ENCODE data around the gene TNFSF10. TPM values are rescaled to one million over a fixed set of nuclear protein-coding genes. Genes with fewer than 3 reads are reported as not detected.

Gene TNFSF10
- total and polyA plus RNA-seq, 2 experiments from 2014 or later = not detected

DNA sequence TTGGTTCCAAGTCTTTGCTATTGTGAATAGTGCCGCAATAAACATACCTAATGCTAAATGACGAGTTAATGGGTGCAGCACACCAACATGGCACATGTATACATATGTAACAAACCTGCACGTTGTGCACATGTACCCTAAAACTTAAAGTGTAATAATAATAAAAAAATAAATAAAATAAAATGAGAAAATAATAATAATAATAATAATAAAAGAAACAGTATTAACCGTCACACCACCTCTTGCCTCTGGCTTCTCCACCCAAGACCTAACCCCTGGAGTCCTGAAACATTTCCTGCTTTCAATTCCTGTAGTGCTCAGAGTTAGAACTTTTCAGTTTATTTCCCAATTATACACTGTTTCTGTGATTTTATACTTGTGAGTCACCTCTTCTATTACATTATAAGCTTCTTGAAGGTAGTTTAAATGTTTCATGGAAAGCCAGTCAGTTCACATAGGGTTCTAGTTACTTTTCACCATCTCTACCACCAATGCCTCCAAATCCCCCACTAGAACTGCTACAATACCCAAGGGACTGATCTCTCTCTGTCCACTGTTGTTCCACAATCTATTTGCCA lies 56.6 kb downstream of the TNFSF10 start:
- peak; percentile 18 for DNase-seq
- in situ Hi-C loops (cut with MboI) = no loop called here
- H3F3A ChIP-seq (ENCODE audit: insufficient read depth) = 0 out of 2 replicates have a peak, but pooled peaks cover 10% of the 10 kb centered on the region
- H3K4me2 ChIP-seq (ENCODE audit: unreplicated experiment) = no peak overlapping the region
- H3K79me2 ChIP-seq (ENCODE audit: insufficient read depth) = no peaks in the 10 kb centered on the region
- TF ChIP-seq EZH2phosphoT487 (IDR thresholded peaks at IDR 0.05; ENCODE audit: insufficient read depth, low read depth) (no peak), EZH2 (IDR thresholded peaks at IDR 0.05; ENCODE audit: insufficient read depth, poor library complexity, severe bottlenecking) (no peak)
- WGBS, 2 experiments (ENCODE audit: low coverage in 1 of 2, low lambda C conversion rate in 2 of 2, missing lambda C conversion rate in 2 of 2) = 58 to 67% methylated on average over 4 of the region's 4 CpGs
- H3K27me3 ChIP-seq (replicated peaks; ENCODE audit: insufficient read depth) = no peaks in the 10 kb centered on the region
- no peak overlapping the region for H3K9ac ChIP-seq
- H3K27ac ChIP-seq = no peak overlapping the region
- H3K4me3 ChIP-seq = no peak overlapping the region
- no peaks in the 10 kb centered on the region for H3K36me3 ChIP-seq (ENCODE audit: low read depth)
- H2AFZ ChIP-seq = no peak overlapping the region
- H4K20me1 ChIP-seq (ENCODE audit: insufficient read depth) = no peaks in the 10 kb centered on the region
- peaks cover 7% of the 10 kb centered on the region; the same call in 1 of the 2 replicates for H3K4me1 ChIP-seq (ENCODE audit: insufficient read depth)
- no peaks in the 10 kb centered on the region for H3K9me3 ChIP-seq (ENCODE audit: low read depth)
- no peaks in the 10 kb centered on the region for H3K9me2 ChIP-seq (ENCODE audit: insufficient read depth)

GRCh38 chr3:172465281-172465680 lies 57.9 kb downstream of the TNFSF10 start:
- Histone ChIP-seq H4K20me1 (ENCODE audit: insufficient read depth) (no peaks in the 10 kb centered on the region), H3K27ac (no peak overlapping the region), H3K9me3 (ENCODE audit: low read depth) (no peaks in the 10 kb centered on the region), H3K36me3 (ENCODE audit: low read depth) (no peaks in the 10 kb centered on the region), H3K4me1 (ENCODE audit: insufficient read depth) (peaks cover 7% of the 10 kb centered on the region; the same call in 1 of the 2 replicates), H3K27me3 (replicated peaks; ENCODE audit: insufficient read depth) (no peaks in the 10 kb centered on the region), H3K4me2 (ENCODE audit: unreplicated experiment) (no peak overlapping the region), H3F3A (ENCODE audit: insufficient read depth) (0 out of 2 replicates have a peak, but pooled peaks cover 10% of the 10 kb centered on the region), H3K9me2 (ENCODE audit: insufficient read depth) (no peaks in the 10 kb centered on the region), H3K79me2 (ENCODE audit: insufficient read depth) (no peaks in the 10 kb centered on the region), H2AFZ (no peak overlapping the region), H3K4me3 (no peak overlapping the region), H3K9ac (no peak overlapping the region)
- DNase-seq = no peak
- in situ Hi-C loops (cut with MboI) = no loop called here
- TF ChIP-seq EZH2 (IDR thresholded peaks at IDR 0.05; ENCODE audit: insufficient read depth, poor library complexity, severe bottlenecking) = no peak
- no peak for TF ChIP-seq EZH2phosphoT487 (IDR thresholded peaks at IDR 0.05; ENCODE audit: insufficient read depth, low read depth)

DNA sequence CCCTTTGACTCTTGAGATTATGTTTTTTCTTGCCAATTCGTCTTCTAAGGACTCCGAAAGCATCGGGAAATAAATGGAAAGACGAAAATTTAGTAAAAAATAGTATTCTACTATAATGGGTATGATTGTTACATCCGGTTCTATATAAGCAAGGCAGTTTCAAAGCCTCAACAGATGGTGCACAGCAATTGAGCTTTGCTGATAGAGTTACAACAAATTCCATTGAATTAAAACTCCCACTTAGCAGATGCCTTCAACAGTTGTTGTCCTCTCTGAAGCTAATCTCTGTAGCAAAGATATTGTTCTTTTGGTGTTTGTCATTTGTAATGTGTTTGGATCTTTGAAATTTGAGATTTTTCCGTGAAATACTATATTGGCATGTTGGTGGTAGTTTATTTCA lies 58.9 kb downstream of the TNFSF10 start:
- Histone ChIP-seq H3K9ac (no peak overlapping the region), H3K36me3 (ENCODE audit: low read depth) (no peaks in the 10 kb centered on the region), H3K9me2 (ENCODE audit: insufficient read depth) (no peaks in the 10 kb centered on the region), H4K20me1 (ENCODE audit: insufficient read depth) (no peaks in the 10 kb centered on the region), H3K4me2 (ENCODE audit: unreplicated experiment) (no peak overlapping the region), H3F3A (ENCODE audit: insufficient read depth) (0 out of 2 replicates have a peak, but pooled peaks cover 10% of the 10 kb centered on the region), H2AFZ (no peak overlapping the region), H3K4me3 (no peak overlapping the region), H3K4me1 (ENCODE audit: insufficient read depth) (peaks cover 7% of the 10 kb centered on the region; the same call in 1 of the 2 replicates), H3K79me2 (ENCODE audit: insufficient read depth) (no peaks in the 10 kb centered on the region), H3K9me3 (ENCODE audit: low read depth) (no peaks in the 10 kb centered on the region), H3K27ac (no peak overlapping the region), H3K27me3 (replicated peaks; ENCODE audit: insufficient read depth) (no peaks in the 10 kb centered on the region; the same call in 1 of the 2 replicates)
- in situ Hi-C loops (cut with MboI) = no loop called here
- DNase-seq = no peak
- no peak for TF ChIP-seq EZH2 (IDR thresholded peaks at IDR 0.05; ENCODE audit: insufficient read depth, poor library complexity, severe bottlenecking)
- no peak for TF ChIP-seq EZH2phosphoT487 (IDR thresholded peaks at IDR 0.05; ENCODE audit: insufficient read depth, low read depth)
- WGBS, 2 experiments (ENCODE audit: low coverage in 1 of 2, low lambda C conversion rate in 2 of 2, missing lambda C conversion rate in 2 of 2) = 66 to 72% methylated on average over 6 of the region's 6 CpGs

DNA sequence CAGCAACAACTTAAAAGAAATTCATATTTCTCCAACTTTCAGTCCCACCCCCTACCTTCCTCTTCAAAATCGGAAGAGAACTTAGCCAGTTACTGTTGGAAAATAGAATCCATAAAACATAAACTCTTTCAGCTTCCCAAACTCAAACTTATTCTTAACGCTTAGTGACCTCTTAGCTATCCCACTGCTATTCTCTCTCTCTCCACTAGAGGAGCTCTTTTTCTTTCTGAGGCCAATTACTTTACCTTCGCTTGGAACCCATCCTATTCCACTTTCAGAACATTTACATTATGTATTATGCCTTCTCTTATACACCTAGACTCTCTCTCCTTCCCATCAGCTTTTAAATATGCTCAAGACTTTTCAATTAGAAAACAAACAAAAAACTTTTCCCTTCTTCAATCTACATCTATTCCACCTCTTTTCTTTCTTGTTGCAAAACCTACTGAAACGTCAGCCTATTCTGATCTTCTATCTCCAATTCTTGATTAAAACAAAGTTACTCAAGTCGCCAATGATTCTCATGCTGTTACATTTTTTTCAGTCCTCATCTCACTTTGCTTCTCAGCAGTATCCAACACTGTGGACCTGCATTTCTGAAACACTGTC lies 61.6 kb downstream of the TNFSF10 start:
- Histone ChIP-seq H4K20me1 (ENCODE audit: insufficient read depth) (no peaks in the 10 kb centered on the region), H3K79me2 (ENCODE audit: insufficient read depth) (no peaks in the 10 kb centered on the region), H2AFZ (no peak overlapping the region), H3K27ac (no peak overlapping the region), H3K9me3 (ENCODE audit: low read depth) (no peaks in the 10 kb centered on the region), H3K4me3 (no peak overlapping the region), H3F3A (ENCODE audit: insufficient read depth) (no peaks in the 10 kb centered on the region), H3K27me3 (replicated peaks; ENCODE audit: insufficient read depth) (peaks cover 2% of the 10 kb centered on the region), H3K36me3 (ENCODE audit: low read depth) (no peaks in the 10 kb centered on the region), H3K9me2 (ENCODE audit: insufficient read depth) (no peaks in the 10 kb centered on the region), H3K4me2 (ENCODE audit: unreplicated experiment) (no peak overlapping the region), H3K9ac (no peak overlapping the region), H3K4me1 (ENCODE audit: insufficient read depth) (no peaks in the 10 kb centered on the region)
- 13 to 20% methylated on average over 5 of the region's 5 CpGs for WGBS, 2 experiments (ENCODE audit: low coverage in 1 of 2, low lambda C conversion rate in 2 of 2, missing lambda C conversion rate in 2 of 2)
- no peak for TF ChIP-seq EZH2phosphoT487 (IDR thresholded peaks at IDR 0.05; ENCODE audit: insufficient read depth, low read depth)
- no peak for TF ChIP-seq EZH2 (IDR thresholded peaks at IDR 0.05; ENCODE audit: insufficient read depth, poor library complexity, severe bottlenecking)
- peak; percentile 40 for DNase-seq
- in situ Hi-C loops (cut with MboI) = no loop called here

All from GM23248 (cell line).